ENCODE data around the gene DPH1. TPM values are rescaled to one million over a fixed set of nuclear protein-coding genes. Genes with fewer than 3 reads are reported as not detected.

Gene DPH1
- total RNA-seq, 1 donor from 2014 or later: 14.7 TPM

- DNase-seq (ENCODE audit: low read depth): no peak
- FAIRE-seq: no peak
- no peaks in the 10 kb centered on the region for H3K27me3 ChIP-seq (ENCODE audit: control insufficient read depth, insufficient read depth, low read length)
- no peak overlapping the region for H3K4me3 ChIP-seq (ENCODE audit: low read depth, low read length)
- no peak for TF ChIP-seq CTCF (IDR thresholded peaks at IDR 0.05; ENCODE audit: insufficient read depth, low read length, severe bottlenecking)
- peaks cover 1% of the 10 kb centered on the region for H3K36me3 ChIP-seq (ENCODE audit: control insufficient read depth, insufficient read depth, low read length)
These were observed 60.3 kb downstream of the DPH1 start for GRCh38 chr17:2090210-2090641.

- DNase-seq (ENCODE audit: low read depth) (peak; percentile 71), FAIRE-seq (no peak)
- no peak overlapping the region for H3K4me3 ChIP-seq (ENCODE audit: low read depth, low read length)
- H3K36me3 ChIP-seq (ENCODE audit: control insufficient read depth, insufficient read depth, low read length): peaks cover 1% of the 10 kb centered on the region
- TF ChIP-seq CTCF (IDR thresholded peaks at IDR 0.05; ENCODE audit: insufficient read depth, low read length, severe bottlenecking): peak; percentile 12
- H3K27me3 ChIP-seq (ENCODE audit: control insufficient read depth, insufficient read depth, low read length): no peaks in the 10 kb centered on the region
These were observed 61.0 kb downstream of the DPH1 start for GRCh38 chr17:2090804-2091534.

GRCh38 chr17:2092253-2092652 lies 62.3 kb downstream of the DPH1 start:
- Histone ChIP-seq H3K4me3 (ENCODE audit: low read depth, low read length) (no peak overlapping the region), H3K36me3 (ENCODE audit: control insufficient read depth, insufficient read depth, low read length) (peaks cover 1% of the 10 kb centered on the region), H3K27me3 (ENCODE audit: control insufficient read depth, insufficient read depth, low read length) (no peaks in the 10 kb centered on the region)
- TF ChIP-seq CTCF (IDR thresholded peaks at IDR 0.05; ENCODE audit: insufficient read depth, low read length, severe bottlenecking): no peak
- DNase-seq (ENCODE audit: low read depth) (no peak), FAIRE-seq (no peak)

GRCh38 chr17:2093349-2093748 lies 63.4 kb downstream of the DPH1 start:
- peak; percentile 78 for DNase-seq (ENCODE audit: low read depth)
- no peak for FAIRE-seq
- no peak overlapping the region for H3K4me3 ChIP-seq (ENCODE audit: low read depth, low read length)
- no peak for TF ChIP-seq CTCF (IDR thresholded peaks at IDR 0.05; ENCODE audit: insufficient read depth, low read length, severe bottlenecking)
- no peaks in the 10 kb centered on the region for H3K27me3 ChIP-seq (ENCODE audit: control insufficient read depth, insufficient read depth, low read length)
- H3K36me3 ChIP-seq (ENCODE audit: control insufficient read depth, insufficient read depth, low read length): no peaks in the 10 kb centered on the region

Other genes with a start within 250 kb of the DPH1 start
- 7.9 and 10.4 TPM in 2 replicates for gene SMYD4, start 200.3 kb upstream of the DPH1 start, total RNA-seq
- 33.2 and 36.9 TPM in 2 replicates for gene RPA1, start 200.1 kb upstream of the DPH1 start, total RNA-seq
- 0.13 and 0.26 TPM in 2 replicates for gene RTN4RL1, start 4.8 kb upstream of the DPH1 start, total RNA-seq
- 54.4 and 69.0 TPM in 2 replicates for gene OVCA2, start 11.9 kb downstream of the DPH1 start, total RNA-seq
- 0.64 and 1.3 TPM in 2 replicates for gene HIC1, start 24.9 kb downstream of the DPH1 start, total RNA-seq

All from bronchial epithelial cell (primary cell).